K562 (cell line): Measurements from ENCODE around the gene HNRNPA2B1. TPM values are rescaled to one million over a fixed set of nuclear protein-coding genes. Genes with fewer than 3 reads are reported as not detected.

Source experiments
- ADNP ChIP-seq: fragments of 200-800 bp; sonication (Bioruptor generic); IDR thresholded peaks from 2 replicates; pipeline ENCODE4 v1.6.1; 2016; ENCODE audit warnings: missing genetic modification characterization, missing compliant biosample characterization
- CHD2 ChIP-seq: IDR thresholded peaks from 2 replicates; pipeline ENCODE4 v1.6.1; 2011; ENCODE audit warnings: low read depth, low read length
- EZH2 ChIP-seq: IDR thresholded peaks from 2 replicates; pipeline ENCODE4 v1.6.1; 2012; ENCODE audit warnings: low read depth, mild to moderate bottlenecking, inconsistent platforms, low read length, borderline replicate concordance
- KDM5B ChIP-seq: fragments of 200-600 bp; sonication (generic); IDR thresholded peaks from 2 replicates; pipeline ENCODE4 v1.6.1; 2012; ENCODE audit warnings: low read depth, mild to moderate bottlenecking, moderate library complexity, low read length, control low read depth, inconsistent platforms; ENCODE audit not compliant: insufficient replicate concordance
- KHSRP ChIP-seq: fragments of 450-650 bp; IDR thresholded peaks from 2 replicates; pipeline ENCODE4 v1.6.1; 2017
- L3MBTL2 ChIP-seq: fragments of 450-650 bp; IDR thresholded peaks from 2 replicates; pipeline ENCODE4 v1.6.1; 2016; ENCODE audit warnings: mild to moderate bottlenecking, moderate library complexity
- PML ChIP-seq: IDR thresholded peaks from 2 replicates; pipeline ENCODE4 v1.6.1; 2012; ENCODE audit warnings: low read length, inconsistent platforms
- POLR2AphosphoS5 ChIP-seq: IDR thresholded peaks from 2 replicates; pipeline ENCODE4 v1.6.1; 2011; ENCODE audit warnings: mild to moderate bottlenecking, low read depth, low read length, moderate library complexity; ENCODE audit not compliant: control insufficient read depth, insufficient read depth
- POLR2G ChIP-seq: fragments of 200-400 bp; formaldehyde crosslinking; IDR thresholded peaks from 2 replicates; pipeline ENCODE4 v1.6.1; 2017; ENCODE audit warnings: low read depth, mild to moderate bottlenecking, antibody characterized with exemption, low read length, moderate library complexity
- ZNF140 ChIP-seq: fragments of 250-450 bp; sonication (Bioruptor Pico); IDR thresholded peaks from 2 replicates; pipeline ENCODE4 v1.8.0; 2021; ENCODE audit warnings: moderate library complexity, mild to moderate bottlenecking, inconsistent platforms
- ZNF707 ChIP-seq: fragments of 250-450 bp; sonication (Bioruptor Pico); conservative IDR thresholded peaks from 2 replicates; pipeline ENCODE4 v1.8.0; 2022; ENCODE audit warnings: inconsistent platforms, mild to moderate bottlenecking, moderate library complexity
- polyA plus RNA-seq, 8 experiments: library from polyadenylated mRNA; depleted of rRNA in 4 of 8; stranded (reverse) in 5 of 8; unstranded in 3 of 8; fragments of >200 nt; fragmentation: Nextera tagmentation in 2 of 8; fragmentation: Illumina TruSeq in 1 of 8; extraction: Ambion mirVana in 2 of 8; extraction: Trizol in 1 of 8; gene quantifications; 2 replicates each; pipeline versions ENCODE4 v1.2.1 to v1.2.3, GENCODE V29; 2011 to 2014; ENCODE audit warnings: inconsistent platforms in 1 of 8, missing spikeins in 1 of 8
- total RNA-seq, 7 experiments: library from RNA; depleted of rRNA in 6 of 7; stranded (reverse); fragments of >200 nt in 6 of 7; fragmentation: Illumina TruSeq in 2 of 7; extraction: Trizol in 2 of 7; gene quantifications; 2 replicates each; pipeline versions ENCODE4 v1.2.1 to v1.2.3, GENCODE V29; 2011 to 2021; ENCODE audit warnings: low replicate concordance in 1 of 7
- TF ChIP-seq, protein P1 (sequence below), 2 experiments: fragments of 450-650 bp in 1 of 2; IDR thresholded peaks; 2 replicates each; pipeline ENCODE4 v1.6.1; 2011 to 2017; ENCODE audit warnings: low read depth in 2 of 2, antibody characterized with exemption in 1 of 2, borderline replicate concordance in 1 of 2, low read length in 1 of 2, mild to moderate bottlenecking in 1 of 2, mixed read lengths in 1 of 2; ENCODE audit not compliant: control insufficient read depth in 1 of 2
- TF ChIP-seq, protein P2 (sequence below): IDR thresholded peaks from 2 replicates; pipeline ENCODE4 v1.6.1; 2016; ENCODE audit warnings: missing genetic modification characterization, missing compliant biosample characterization

The HNRNPA2B1 gene
- total and polyA plus RNA-seq, 9 of the 15 experiments (the other 6 are each of a cell fraction or from before 2014, with no cell fraction given): 630 to 1,989 (median 865) TPM

DNA sequence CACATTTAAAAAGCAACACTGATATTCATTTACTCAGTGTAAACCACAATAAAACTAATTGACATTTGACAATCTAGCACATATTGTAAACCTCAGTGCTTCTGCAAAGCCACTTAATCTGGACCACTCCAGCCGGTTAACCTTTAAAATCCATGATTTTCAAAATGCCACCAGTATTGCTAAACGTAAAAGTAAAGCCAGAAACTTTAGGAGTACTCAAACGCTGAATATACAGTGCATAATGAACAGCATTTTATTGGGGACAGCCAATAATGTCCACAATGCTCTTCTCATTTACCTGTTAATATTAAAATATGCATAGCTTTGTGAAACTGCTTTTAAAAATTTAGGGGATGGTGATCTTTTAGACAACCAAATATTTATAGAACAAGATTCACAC is 10.8 kb downstream of the HNRNPA2B1 start (continued):
- TF ChIP-seq, protein P1, sequence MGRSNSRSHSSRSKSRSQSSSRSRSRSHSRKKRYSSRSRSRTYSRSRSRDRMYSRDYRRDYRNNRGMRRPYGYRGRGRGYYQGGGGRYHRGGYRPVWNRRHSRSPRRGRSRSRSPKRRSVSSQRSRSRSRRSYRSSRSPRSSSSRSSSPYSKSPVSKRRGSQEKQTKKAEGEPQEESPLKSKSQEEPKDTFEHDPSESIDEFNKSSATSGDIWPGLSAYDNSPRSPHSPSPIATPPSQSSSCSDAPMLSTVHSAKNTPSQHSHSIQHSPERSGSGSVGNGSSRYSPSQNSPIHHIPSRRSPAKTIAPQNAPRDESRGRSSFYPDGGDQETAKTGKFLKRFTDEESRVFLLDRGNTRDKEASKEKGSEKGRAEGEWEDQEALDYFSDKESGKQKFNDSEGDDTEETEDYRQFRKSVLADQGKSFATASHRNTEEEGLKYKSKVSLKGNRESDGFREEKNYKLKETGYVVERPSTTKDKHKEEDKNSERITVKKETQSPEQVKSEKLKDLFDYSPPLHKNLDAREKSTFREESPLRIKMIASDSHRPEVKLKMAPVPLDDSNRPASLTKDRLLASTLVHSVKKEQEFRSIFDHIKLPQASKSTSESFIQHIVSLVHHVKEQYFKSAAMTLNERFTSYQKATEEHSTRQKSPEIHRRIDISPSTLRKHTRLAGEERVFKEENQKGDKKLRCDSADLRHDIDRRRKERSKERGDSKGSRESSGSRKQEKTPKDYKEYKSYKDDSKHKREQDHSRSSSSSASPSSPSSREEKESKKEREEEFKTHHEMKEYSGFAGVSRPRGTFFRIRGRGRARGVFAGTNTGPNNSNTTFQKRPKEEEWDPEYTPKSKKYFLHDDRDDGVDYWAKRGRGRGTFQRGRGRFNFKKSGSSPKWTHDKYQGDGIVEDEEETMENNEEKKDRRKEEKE (IDR thresholded peaks at IDR 0.05; ENCODE audit: borderline replicate concordance in 1 of 2, control insufficient read depth in 1 of 2, low read depth in 2 of 2, low read length in 1 of 2): peak in 1 of 2 experiments; percentile 59; a peak in 2 of 4 replicates
- TF ChIP-seq ZNF707 (CRISPR knock-in tag) (no peak), POLR2AphosphoS5 (peak; percentile 71), CHD2 (peak; percentile 18; the same call in 1 of the 2 replicates), PML (peak; percentile 16; the same call in 1 of the 2 replicates), L3MBTL2 (no peak), ZNF140 (CRISPR knock-in tag) (no peak), EZH2 (no peak), POLR2G (no peak), KHSRP (peak; percentile 9), ADNP (0 out of 2 replicates have a peak, but pooled peaks have one; percentile 7), KDM5B (no peak)
- TF ChIP-seq, protein P2, sequence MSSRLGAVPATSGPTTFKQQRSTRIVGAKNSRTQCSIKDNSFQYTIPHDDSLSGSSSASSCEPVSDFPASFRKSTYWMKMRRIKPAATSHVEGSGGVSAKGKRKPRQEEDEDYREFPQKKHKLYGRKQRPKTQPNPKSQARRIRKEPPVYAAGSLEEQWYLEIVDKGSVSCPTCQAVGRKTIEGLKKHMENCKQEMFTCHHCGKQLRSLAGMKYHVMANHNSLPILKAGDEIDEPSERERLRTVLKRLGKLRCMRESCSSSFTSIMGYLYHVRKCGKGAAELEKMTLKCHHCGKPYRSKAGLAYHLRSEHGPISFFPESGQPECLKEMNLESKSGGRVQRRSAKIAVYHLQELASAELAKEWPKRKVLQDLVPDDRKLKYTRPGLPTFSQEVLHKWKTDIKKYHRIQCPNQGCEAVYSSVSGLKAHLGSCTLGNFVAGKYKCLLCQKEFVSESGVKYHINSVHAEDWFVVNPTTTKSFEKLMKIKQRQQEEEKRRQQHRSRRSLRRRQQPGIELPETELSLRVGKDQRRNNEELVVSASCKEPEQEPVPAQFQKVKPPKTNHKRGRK (tag): no peak
